GM19397 (cell line): Measurements from ENCODE around the gene RNF4.
A peak's percentile ranks its signal among the peaks of the same experiment; 100 is the strongest.
"Not testable (repeated sequence)": the region's sequence is repeated elsewhere in the genome, so short reads cannot be mapped to it uniquely, and the experiment has no call there.

Source experiments
- ATAC-seq: cut with Tn5 transposase; IDR thresholded peaks from one replicate; pipeline ENCODE4 v1.9.1; 2021; ENCODE audit warnings: mild to moderate bottlenecking, moderate library complexity; ENCODE audit not compliant: unreplicated experiment

The RNF4 gene

DNA sequence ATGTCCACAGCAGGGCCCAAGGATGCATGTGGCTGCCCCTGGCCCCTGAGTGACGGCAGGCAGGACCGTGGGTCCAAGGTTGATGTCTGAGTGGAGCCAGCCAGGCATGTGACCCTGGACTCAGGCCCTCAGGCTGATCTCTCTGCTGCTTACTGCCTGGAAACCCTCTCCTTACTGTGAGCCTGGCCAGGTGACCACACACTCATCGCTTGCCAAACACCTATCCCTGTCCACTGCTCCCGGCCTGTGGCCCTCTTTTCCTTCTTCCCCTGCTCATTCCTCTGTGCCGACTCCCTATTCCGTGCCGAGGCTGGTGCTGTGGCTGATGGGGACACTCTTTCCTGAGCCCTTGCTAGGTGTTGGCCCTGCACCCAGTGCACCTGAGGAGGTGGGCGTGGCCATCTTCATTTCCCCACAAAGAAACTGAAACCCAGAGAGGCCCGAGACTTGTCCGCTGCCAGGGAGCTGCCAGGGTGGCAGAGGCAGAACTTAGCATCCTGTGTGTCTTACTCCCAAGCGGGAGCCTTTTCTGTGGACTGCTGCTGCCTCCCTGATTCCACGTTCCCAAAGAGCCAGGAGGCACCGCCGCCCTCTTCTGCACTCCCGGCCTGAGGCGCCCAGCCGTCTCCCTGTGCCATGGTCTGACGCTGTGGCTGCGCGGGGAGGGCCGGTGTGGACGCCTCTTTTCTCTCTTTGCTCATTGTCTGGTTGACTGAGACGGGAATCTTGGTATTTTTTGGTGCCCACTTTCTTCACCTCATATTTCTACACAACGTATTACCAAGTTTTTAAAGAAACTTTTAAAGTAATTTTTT is 11.2 kb upstream of the RNF4 start:
- ATAC-seq: no peak

DNA sequence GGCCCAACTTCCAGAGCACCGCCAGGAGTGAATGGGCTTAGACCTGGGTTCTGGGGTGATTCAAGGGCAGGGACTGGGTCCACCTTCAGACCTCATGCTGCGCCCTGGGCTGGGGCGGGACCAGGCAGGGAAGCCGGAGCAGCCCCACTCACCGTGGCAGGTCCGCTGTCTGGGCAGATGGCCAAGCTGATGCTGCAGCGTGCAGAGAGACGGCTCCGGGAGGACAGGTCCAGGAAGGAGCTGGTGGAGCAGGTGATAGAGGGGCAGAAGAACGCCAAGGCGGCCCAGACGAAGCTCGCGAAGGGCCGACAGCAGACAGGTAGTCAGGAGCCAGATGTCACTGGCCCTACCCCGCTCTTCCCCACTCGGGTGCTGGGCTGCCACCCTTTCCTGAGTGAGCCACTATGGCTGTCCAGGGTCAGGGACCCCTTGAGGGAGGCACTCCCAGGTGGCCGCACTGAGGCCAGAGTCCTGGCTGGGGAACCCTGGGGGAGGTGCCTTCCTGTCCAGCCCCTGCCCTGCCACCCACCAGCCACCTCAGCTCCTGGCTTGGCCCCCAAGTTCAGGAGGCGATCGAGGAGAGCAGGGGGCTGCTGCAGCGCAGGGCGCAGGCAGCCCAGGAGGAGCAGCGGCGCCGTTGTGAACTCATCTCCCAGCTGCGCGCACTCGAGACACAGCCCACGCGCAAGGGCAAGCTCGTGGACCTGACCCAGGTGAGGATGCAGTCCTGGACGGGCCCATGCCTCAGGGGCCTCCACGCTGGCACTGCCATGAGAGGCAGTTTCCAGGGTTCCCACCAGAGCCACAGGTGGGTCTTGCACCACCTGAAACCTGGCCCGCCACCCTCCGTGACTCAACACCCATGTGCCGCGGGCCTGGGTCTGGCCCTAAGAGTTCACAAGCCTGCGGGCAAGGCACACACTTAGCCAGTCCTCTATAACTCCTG is 10.1 kb upstream of the RNF4 start:
- ATAC-seq: no peak

- ATAC-seq: no peak
Measured at GRCh38 chr4:2459589-2460349, 9.1 kb upstream of the RNF4 start.

GRCh38 chr4:2461246-2461960 is 7.5 kb upstream of the RNF4 start:
- no peak for ATAC-seq

GRCh38 chr4:2462218-2462991 is 6.5 kb upstream of the RNF4 start:
- peak; percentile 78 for ATAC-seq

DNA sequence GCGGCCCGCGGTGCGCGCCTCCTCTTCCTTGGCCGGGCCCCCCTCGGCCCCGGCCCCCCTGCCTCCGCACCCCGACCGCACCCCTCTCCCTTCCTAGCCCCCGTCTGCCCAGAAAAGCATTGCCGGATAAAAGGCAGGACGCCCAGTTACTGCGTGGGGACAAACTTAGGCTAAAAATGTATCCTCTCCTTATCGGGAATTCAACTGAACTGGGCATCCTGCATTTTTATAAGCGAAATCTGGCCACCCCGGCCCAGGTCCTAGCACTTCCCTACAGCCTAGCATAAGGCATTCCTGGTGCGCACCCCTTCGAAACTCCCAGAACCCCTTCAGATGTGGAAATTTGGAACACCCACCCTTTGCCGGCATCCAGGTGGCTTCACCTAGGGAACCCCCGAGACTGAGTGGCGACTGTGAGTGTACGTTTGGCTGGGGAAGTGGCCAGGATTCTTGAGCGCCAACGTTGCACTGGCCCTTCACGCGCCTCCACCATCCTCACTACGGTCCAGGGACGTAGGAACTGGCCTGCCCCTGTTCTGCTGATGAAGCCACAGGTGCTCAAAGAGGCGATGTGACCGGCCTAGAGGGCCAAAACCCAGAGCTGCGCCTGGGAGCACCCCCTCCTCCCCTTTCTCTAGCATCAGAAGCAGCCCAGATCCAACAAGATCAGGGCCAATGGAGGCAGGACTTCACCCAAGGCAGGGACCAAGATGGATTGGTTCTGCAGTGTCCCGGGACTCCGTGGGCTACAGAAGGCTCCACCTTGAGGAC is 5.7 kb upstream of the RNF4 start:
- ATAC-seq: no peak

- ATAC-seq: no peak
Measured at GRCh38 chr4:2465032-2465431, 3.9 kb upstream of the RNF4 start.

DNA sequence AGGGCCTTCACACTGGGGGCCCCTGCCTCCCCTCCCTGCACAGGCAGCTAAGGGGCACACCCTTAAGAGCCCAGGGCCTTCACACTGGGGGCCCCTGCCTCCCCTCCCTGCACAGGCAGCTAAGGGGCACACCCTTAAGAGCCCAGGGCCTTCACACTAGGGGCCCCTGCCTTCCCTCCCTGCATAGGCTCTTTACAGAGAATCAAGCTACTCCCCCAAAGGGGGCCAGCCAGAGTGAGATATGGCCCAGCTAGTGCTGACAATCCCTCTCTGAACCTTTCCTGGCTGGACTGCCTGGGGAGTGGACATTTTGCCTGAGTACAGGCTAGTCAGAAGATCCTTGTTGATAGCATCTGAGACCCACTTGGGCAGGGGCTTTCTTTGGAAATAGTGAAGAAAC is 3.4 kb upstream of the RNF4 start:
- ATAC-seq: not testable (repeated sequence)

- ATAC-seq: peak; percentile 56
Measured at GRCh38 chr4:2469192-2469984, 482 bp downstream of the RNF4 start.

- ATAC-seq: no peak
Measured at GRCh38 chr4:2470791-2471190, 1.9 kb downstream of the RNF4 start.

DNA sequence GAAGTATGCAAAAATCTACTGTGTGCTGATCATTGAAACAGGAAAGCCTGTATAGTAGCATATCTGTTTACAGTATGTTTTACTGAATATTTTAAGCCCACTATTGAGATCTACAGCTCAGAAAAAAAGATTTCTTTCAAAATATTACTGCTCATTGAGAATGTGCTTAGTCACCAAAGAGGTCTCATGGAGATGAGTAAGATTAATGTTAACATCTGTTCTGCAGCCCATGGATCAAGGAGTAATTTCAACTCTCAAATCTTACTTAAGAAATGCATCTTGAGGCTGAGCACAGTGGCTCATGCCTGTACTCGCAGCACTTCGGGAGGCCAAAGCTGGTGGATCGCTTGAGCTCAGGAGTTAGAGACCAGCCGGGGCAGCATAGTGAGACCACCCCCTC is 3.3 kb downstream of the RNF4 start:
- ATAC-seq: no peak

DNA sequence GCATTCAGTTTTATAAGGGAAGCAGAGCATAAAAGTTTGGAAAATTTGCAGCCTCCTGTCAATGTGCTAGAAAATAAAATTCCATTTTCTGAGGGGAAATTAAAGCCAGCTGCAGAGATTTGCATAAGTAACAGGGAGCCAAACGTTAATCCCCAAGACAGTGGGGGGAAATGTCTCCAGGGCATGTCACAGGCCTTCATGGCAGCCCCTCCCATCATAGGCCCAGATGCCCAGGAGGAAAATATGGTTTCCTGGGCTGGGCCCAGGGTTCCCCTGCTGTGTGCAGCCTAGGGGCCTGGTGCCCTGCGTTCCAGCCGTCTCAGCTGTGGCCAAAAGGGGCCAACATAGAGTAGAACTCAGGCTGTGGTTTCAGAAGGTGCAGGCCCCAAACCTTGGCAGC is 9.3 kb downstream of the RNF4 start:
- ATAC-seq: no peak

DNA sequence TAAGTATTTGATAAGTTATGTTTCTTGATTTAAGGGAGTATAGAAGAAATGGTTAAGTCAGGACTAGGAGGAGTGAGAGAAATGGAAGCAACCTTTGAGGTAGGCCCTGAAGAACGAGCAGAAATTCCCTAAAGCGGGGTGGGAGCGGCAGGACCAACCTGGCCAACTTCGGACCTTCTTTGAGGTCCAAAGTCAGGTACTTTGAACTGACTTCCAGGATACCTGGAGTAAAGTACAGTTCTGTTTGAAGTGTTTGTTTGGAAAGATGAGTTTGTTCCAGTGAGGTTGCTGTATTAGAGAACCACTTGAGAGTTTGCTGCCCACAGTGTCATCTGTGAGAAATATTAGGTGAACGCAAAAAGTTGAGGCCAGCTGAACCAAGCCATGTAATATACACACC is 11.7 kb downstream of the RNF4 start:
- no peak for ATAC-seq

GRCh38 chr4:2482192-2482591 is 13.3 kb downstream of the RNF4 start:
- no peak for ATAC-seq

- ATAC-seq: no peak
Measured at GRCh38 chr4:2482693-2483092, 13.8 kb downstream of the RNF4 start.

DNA sequence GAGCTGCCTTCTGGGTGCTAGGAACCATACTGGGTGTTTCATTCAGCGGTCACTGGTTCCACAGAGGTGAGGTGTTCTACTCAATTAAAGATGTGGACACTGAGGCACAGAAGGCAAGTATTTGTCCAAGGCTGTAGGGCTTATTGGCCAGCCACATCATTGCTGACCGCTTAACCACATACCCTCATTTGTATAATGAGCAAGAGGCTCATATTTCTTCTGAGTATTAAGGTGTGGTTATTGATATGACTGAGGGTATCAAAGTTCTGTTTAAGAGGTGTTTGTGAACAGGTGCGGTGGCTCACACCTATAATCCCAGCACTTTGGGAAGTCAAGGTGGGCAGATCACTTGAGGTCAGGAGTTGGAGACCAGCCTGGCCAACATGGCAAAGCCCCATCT is 14.3 kb downstream of the RNF4 start:
- ATAC-seq: no peak

DNA sequence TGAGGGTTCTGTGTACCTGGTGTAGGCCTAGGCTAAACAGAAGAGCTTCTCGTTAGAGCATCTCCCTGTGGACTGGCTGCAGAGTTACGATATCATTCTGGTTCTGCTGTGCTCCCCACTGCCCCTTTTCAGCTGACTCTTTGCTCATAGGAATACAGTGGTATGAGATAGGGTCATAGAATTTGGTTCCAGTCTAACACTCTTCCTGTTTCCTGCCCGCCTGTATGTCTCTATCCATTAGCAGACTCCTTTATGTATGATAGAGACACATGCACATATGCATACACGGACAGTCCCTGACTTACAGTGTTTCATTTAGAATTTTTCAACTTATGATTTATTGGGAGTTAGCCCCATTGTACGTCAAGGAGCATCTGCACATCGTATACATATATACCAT is 15.3 kb downstream of the RNF4 start:
- no peak for ATAC-seq

- ATAC-seq: peak; percentile 69
Measured at GRCh38 chr4:2484993-2485392, 16.1 kb downstream of the RNF4 start.
